PFSK-1 (cell line): ENCODE data around the gene CCDC85A.

Experiments used
- FOXP2 ChIP-seq: optimal IDR thresholded peaks from 2 replicates; pipeline ENCODE3; 2011; ENCODE audit warnings: borderline replicate concordance, control low read depth, inconsistent platforms; ENCODE audit not compliant: insufficient read depth; ENCODE audit errors: extremely low read length, extremely low read depth
- POLR2AphosphoS5 ChIP-seq: IDR thresholded peaks from 2 replicates; pipeline ENCODE4 v1.6.1; 2012; ENCODE audit warnings: low read depth, mild to moderate bottlenecking, control low read depth, low read length, moderate library complexity
- SIN3A ChIP-seq: IDR thresholded peaks from 2 replicates; pipeline ENCODE4 v1.6.1; 2012; ENCODE audit warnings: mild to moderate bottlenecking, low read length, moderate library complexity, borderline replicate concordance; ENCODE audit not compliant: insufficient read depth
- TAF1 ChIP-seq: IDR thresholded peaks from 2 replicates; pipeline ENCODE4 v1.6.1; 2012; ENCODE audit warnings: low read length, control low read depth, borderline replicate concordance; ENCODE audit not compliant: insufficient read depth
- TF ChIP-seq, protein P1 (sequence below), 2 experiments: IDR thresholded peaks; 2 replicates each; pipeline versions ENCODE4 v1.6.1 to v1.8.0; 2011 to 2012; ENCODE audit warnings: low read depth in 2 of 2, low read length in 2 of 2, control low read depth in 1 of 2, inconsistent platforms in 1 of 2, mild to moderate bottlenecking in 1 of 2, moderate library complexity in 1 of 2; ENCODE audit not compliant: insufficient read depth in 1 of 2

CCDC85A gene

DNA sequence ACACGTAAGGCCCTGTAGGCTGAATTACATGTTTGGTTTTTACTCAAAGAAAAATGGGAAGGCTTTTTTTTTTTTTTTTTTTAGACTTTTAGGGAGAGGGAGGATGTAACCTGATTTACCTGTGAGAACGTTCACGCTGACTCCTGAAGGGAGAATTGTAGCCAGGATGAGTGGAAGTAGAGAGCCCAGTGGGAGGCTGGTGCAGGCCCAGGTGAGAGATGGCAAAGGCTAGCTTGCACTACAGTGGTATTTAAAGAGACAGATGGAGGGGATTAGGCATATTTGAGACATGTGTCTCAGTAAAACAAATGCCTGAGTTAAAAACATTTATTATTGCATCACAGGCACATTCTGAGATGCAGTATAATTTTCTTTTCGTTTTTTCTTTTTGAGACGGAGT, 107.9 kb downstream of the CCDC85A start:
- TF ChIP-seq FOXP2 (no peak), TAF1 (no peak), POLR2AphosphoS5 (no peak), SIN3A (no peak)
- TF ChIP-seq, protein P1, sequence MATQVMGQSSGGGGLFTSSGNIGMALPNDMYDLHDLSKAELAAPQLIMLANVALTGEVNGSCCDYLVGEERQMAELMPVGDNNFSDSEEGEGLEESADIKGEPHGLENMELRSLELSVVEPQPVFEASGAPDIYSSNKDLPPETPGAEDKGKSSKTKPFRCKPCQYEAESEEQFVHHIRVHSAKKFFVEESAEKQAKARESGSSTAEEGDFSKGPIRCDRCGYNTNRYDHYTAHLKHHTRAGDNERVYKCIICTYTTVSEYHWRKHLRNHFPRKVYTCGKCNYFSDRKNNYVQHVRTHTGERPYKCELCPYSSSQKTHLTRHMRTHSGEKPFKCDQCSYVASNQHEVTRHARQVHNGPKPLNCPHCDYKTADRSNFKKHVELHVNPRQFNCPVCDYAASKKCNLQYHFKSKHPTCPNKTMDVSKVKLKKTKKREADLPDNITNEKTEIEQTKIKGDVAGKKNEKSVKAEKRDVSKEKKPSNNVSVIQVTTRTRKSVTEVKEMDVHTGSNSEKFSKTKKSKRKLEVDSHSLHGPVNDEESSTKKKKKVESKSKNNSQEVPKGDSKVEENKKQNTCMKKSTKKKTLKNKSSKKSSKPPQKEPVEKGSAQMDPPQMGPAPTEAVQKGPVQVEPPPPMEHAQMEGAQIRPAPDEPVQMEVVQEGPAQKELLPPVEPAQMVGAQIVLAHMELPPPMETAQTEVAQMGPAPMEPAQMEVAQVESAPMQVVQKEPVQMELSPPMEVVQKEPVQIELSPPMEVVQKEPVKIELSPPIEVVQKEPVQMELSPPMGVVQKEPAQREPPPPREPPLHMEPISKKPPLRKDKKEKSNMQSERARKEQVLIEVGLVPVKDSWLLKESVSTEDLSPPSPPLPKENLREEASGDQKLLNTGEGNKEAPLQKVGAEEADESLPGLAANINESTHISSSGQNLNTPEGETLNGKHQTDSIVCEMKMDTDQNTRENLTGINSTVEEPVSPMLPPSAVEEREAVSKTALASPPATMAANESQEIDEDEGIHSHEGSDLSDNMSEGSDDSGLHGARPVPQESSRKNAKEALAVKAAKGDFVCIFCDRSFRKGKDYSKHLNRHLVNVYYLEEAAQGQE (IDR thresholded peaks at IDR 0.05; ENCODE audit: insufficient read depth in 1 of 2, low read depth in 2 of 2, low read length in 2 of 2) = no peak

DNA sequence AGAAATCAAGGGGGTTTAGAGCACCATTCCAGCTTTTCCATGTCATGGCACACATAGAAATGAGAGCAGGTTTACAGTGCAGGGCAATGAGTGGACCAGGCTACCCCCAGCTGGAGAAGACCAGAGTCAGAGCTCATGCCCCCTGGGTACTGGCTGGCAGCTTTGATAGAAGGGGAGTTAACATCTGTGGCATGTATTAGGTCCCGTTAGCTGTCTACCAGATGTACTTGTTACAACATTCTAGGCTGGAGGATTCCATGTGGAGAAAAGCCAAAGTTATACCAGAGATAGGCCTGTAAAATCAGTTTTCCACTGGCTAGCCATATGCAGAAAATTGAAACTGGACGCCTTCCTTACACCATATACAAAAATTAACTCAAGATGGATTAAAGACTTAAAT, 109.2 kb downstream of the CCDC85A start:
- TF ChIP-seq SIN3A (no peak), FOXP2 (no peak), TAF1 (no peak), POLR2AphosphoS5 (no peak)
- TF ChIP-seq, protein P1 (IDR thresholded peaks at IDR 0.05; ENCODE audit: insufficient read depth in 1 of 2, low read depth in 2 of 2, low read length in 2 of 2) = no peak

DNA sequence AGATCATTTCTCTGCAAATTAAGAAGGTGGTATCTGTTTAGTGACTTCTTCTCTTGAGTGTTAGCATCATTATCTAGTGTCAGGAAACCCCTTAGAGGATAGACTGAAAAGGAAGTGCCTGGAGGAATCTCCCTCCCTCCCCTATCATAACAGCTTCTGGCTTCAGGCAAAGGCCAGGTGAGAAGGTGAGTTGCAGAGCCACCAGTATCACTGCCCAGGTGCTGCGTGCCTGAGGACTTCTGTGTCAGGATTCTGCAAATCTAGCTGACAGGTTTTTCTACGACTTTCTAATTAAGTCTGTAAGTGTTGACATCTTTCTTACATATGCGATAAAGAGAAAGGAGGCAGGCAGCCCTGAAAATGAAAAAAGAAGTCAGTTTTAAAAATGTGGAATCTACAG, 111.9 kb downstream of the CCDC85A start:
- TF ChIP-seq FOXP2 (no peak), POLR2AphosphoS5 (no peak), TAF1 (no peak), SIN3A (no peak)
- TF ChIP-seq, protein P1 (IDR thresholded peaks at IDR 0.05; ENCODE audit: insufficient read depth in 1 of 2, low read depth in 2 of 2, low read length in 2 of 2) = no peak

DNA sequence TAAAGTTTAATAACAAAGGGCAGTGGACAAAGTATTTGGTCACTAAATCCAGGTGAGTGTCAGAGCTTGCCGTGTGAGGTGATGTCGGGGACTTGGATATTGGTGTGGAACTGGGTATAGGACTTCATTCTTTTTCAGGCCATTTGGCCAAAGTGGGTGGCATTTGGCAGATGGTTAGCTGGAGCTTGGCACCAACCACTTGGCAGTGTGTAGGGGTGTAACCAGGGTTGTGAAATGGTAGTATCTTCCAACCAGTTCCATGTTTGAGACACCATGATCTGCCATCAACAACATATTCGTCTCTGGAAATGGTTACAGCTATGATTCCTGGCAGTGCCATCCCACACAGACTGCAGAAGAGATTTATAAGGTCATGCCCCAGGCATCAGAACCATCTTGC, 113.9 kb downstream of the CCDC85A start:
- TF ChIP-seq, protein P1 (IDR thresholded peaks at IDR 0.05; ENCODE audit: insufficient read depth in 1 of 2, low read depth in 2 of 2, low read length in 2 of 2) = no peak
- TF ChIP-seq POLR2AphosphoS5 (no peak), FOXP2 (no peak), TAF1 (no peak), SIN3A (no peak)

DNA sequence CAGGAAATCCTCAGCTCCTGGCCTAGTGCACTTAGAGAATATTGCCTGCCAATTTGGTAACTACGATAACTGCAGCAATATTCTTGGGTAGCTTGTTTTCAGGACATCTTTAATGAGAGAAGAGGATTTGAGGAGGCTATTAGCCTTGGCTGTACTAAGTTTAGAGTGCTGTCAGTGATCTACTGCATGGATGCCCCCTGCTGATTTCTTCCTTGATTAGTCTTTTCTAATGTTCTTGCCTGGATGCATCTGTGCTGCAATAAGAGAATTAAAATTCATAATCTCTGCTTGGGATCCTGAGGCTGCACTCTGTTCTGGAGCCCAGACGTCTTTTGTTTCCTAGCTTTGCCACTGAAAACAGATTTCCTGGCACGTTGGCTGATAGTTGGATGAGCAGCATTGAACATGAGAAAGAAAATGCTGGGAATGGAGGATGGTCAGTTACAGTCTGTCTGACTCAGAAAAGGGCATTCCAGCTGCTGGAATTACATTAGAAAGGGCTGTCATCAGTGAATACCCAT, 115.4 kb downstream of the CCDC85A start:
- TF ChIP-seq SIN3A (no peak), TAF1 (no peak), FOXP2 (no peak), POLR2AphosphoS5 (no peak)
- TF ChIP-seq, protein P1 (IDR thresholded peaks at IDR 0.05; ENCODE audit: insufficient read depth in 1 of 2, low read depth in 2 of 2, low read length in 2 of 2) = no peak
